PC-3 (cell line): ENCODE measurements around the gene SLC25A41. TPM values are rescaled to one million over a fixed set of nuclear protein-coding genes. Genes with fewer than 3 reads are reported as not detected.

Experiments
- ATAC-seq: fragments of 200-7000 bp; cut with Tn5 transposase; 2 replicates; pipeline ENCODE4 v1.9.1; 2020; ENCODE audit warnings: mild to moderate bottlenecking, moderate library complexity
- BruUV-seq: library from RNA; stranded (reverse); fragments of 400-500 nt; replicated peaks from 2 replicates; lab custom pipeline; 2021; lab: Mats Ljungman, UMichigan
- CTCF ChIA-PET: fragments of 300-600 bp; sonication (Branson Sonifier 250); formaldehyde crosslinking; loops from one replicate; lab custom pipeline; 2022; ENCODE audit warnings: antibody characterized with exemption; lab: Charles Lee
- POLR2A ChIA-PET: fragments of 300-600 bp; sonication (Branson Sonifier 250); formaldehyde crosslinking; loops from one replicate; lab custom pipeline; 2022; ENCODE audit warnings: antibody characterized with exemption; ENCODE audit not compliant: unreplicated experiment; lab: Charles Lee
- DNase-seq: peaks from one replicate; pipeline ENCODE4 v3.0.0-alpha.2; 2015
- H2AFZ ChIP-seq: fragments of 300-600 bp; sonication (generic); 2 replicates; pipeline ENCODE4 v1.6.0; 2016; ENCODE audit warnings: antibody characterized with exemption, low read length
- H3F3A ChIP-seq: fragments of 300-600 bp; sonication (generic); one replicate; pipeline ENCODE4 v1.6.0; 2017; ENCODE audit warnings: antibody characterized with exemption, low read length, control low read depth, mild to moderate bottlenecking; ENCODE audit not compliant: unreplicated experiment
- H3K27ac ChIP-seq: fragments of 300-600 bp; sonication (generic); 2 replicates; pipeline ENCODE4 v1.5.1; 2016; ENCODE audit warnings: mild to moderate bottlenecking, low read length
- H3K27me3 ChIP-seq: fragments of 300-600 bp; sonication (generic); 2 replicates; pipeline ENCODE4 v1.6.1; 2016; ENCODE audit warnings: low read length, mixed read lengths
- H3K36me3 ChIP-seq: fragments of 300-600 bp; sonication (generic); 2 replicates; pipeline ENCODE4 v1.6.1; 2016; ENCODE audit warnings: low read depth, mixed run types, low read length, mixed read lengths
- H3K4me1 ChIP-seq: fragments of 300-600 bp; sonication (generic); 2 replicates; pipeline ENCODE4 v1.5.1; 2016; ENCODE audit warnings: low read length; ENCODE audit not compliant: insufficient read depth
- H3K4me2 ChIP-seq: fragments of 300-600 bp; sonication (generic); 2 replicates; pipeline ENCODE4 v1.6.0; 2016; ENCODE audit warnings: low read length
- H3K4me3 ChIP-seq: fragments of 300-600 bp; sonication (generic); 2 replicates; pipeline ENCODE4 v1.5.1; 2016; ENCODE audit warnings: mild to moderate bottlenecking, low read length, mixed read lengths
- H3K79me2 ChIP-seq: fragments of 300-600 bp; sonication (generic); 2 replicates; pipeline ENCODE4 v1.6.1; 2017; ENCODE audit warnings: low read length, mixed read lengths
- H3K9ac ChIP-seq: fragments of 300-600 bp; sonication (generic); 2 replicates; pipeline ENCODE4 v1.6.0; 2016; ENCODE audit warnings: mild to moderate bottlenecking, low read length
- H3K9me2 ChIP-seq: fragments of 300-600 bp; sonication (generic); replicated peaks from 2 replicates; pipeline ENCODE4 v1.6.1; 2016; ENCODE audit warnings: mixed run types, low read length, mixed read lengths
- H3K9me3 ChIP-seq: fragments of 300-600 bp; sonication (generic); 2 replicates; pipeline ENCODE4 v1.6.1; 2016; ENCODE audit warnings: low read length, mixed read lengths
- H4K20me1 ChIP-seq: fragments of 300-600 bp; sonication (generic); 2 replicates; pipeline ENCODE4 v1.6.1; 2016; ENCODE audit warnings: low read length, mixed read lengths
- CTCF ChIP-seq: fragments of 300-600 bp; sonication (generic); conservative IDR thresholded peaks from 2 replicates; pipeline ENCODE4 v1.5.1; 2017; ENCODE audit warnings: antibody characterized with exemption, low read depth, mild to moderate bottlenecking, low read length
- EZH2 ChIP-seq: fragments of 300-600 bp; sonication (generic); IDR thresholded peaks from one replicate; pipeline ENCODE4 v1.6.1; 2017; ENCODE audit warnings: antibody characterized with exemption, mild to moderate bottlenecking, low read length; ENCODE audit not compliant: unreplicated experiment
- EZH2phosphoT487 ChIP-seq: fragments of 300-600 bp; sonication (generic); IDR thresholded peaks from 2 replicates; pipeline ENCODE4 v1.6.1; 2018; ENCODE audit warnings: mild to moderate bottlenecking, antibody characterized with exemption, low read length, borderline replicate concordance
- intact Hi-C: fragments of 100-400 bp; cut with micrococcal nuclease; formaldehyde crosslinking; loops from 2 replicates; pipeline ENCODE4 v1.9.0; 2023
- total RNA-seq: library from RNA; depleted of rRNA; stranded (reverse); fragments of >200 nt; gene quantifications from 2 replicates; pipeline ENCODE4 v1.2.3, GENCODE V29; 2014

SLC25A41 gene
- total RNA-seq, 1 experiment from 2014 or later: 0.26 TPM

- no peaks in the 10 kb centered on the region for H3K9me2 ChIP-seq
- no TSS peak for BruUV-seq
- no peak for ATAC-seq
- no peak overlapping the region for H3K4me3 ChIP-seq
- CTCF ChIA-PET: no interaction called here
- H3K4me2 ChIP-seq: no peak overlapping the region
- TF ChIP-seq CTCF: no peak
- TF ChIP-seq EZH2: no peak
- no peak for TF ChIP-seq EZH2phosphoT487
- intact Hi-C loops: no loop called here
- H3K36me3 ChIP-seq: no peaks in the 10 kb centered on the region
- no peaks in the 10 kb centered on the region for H3F3A ChIP-seq
- POLR2A ChIA-PET: no interaction called here
- H4K20me1 ChIP-seq: no peaks in the 10 kb centered on the region
- no peaks in the 10 kb centered on the region for H3K79me2 ChIP-seq
- H2AFZ ChIP-seq: no peak overlapping the region
- no peak overlapping the region for H3K27ac ChIP-seq
- no peak for DNase-seq
- no peak overlapping the region for H3K9ac ChIP-seq
- H3K9me3 ChIP-seq: no peaks in the 10 kb centered on the region
- no peaks in the 10 kb centered on the region for H3K27me3 ChIP-seq
- H3K4me1 ChIP-seq: no peaks in the 10 kb centered on the region
These were observed 46.4 kb upstream of the SLC25A41 start for GRCh38 chr19:6479836-6480398.

- H3K4me2 ChIP-seq: no peak overlapping the region
- ChIA-PET CTCF (no interaction called here), POLR2A (no interaction called here)
- intact Hi-C loops: no loop called here
- no peak overlapping the region for H3K9ac ChIP-seq
- H3K27ac ChIP-seq: no peak overlapping the region
- BruUV-seq: no TSS peak
- H3K27me3 ChIP-seq: no peaks in the 10 kb centered on the region
- no peaks in the 10 kb centered on the region for H3K36me3 ChIP-seq
- H3K9me3 ChIP-seq: no peaks in the 10 kb centered on the region
- H3K79me2 ChIP-seq: no peaks in the 10 kb centered on the region
- no peaks in the 10 kb centered on the region for H3K4me1 ChIP-seq
- ATAC-seq (no peak), DNase-seq (no peak)
- H3K4me3 ChIP-seq: no peak overlapping the region
- no peak overlapping the region for H2AFZ ChIP-seq
- no peak for TF ChIP-seq CTCF
- no peak for TF ChIP-seq EZH2phosphoT487
- TF ChIP-seq EZH2: no peak
- no peaks in the 10 kb centered on the region for H3K9me2 ChIP-seq
- no peaks in the 10 kb centered on the region for H3F3A ChIP-seq
- no peaks in the 10 kb centered on the region for H4K20me1 ChIP-seq
These were observed 45.3 kb upstream of the SLC25A41 start for GRCh38 chr19:6478815-6479214.

GRCh38 chr19:6476896-6477431 lies 43.4 kb upstream of the SLC25A41 start:
- no peaks in the 10 kb centered on the region for H3K9me2 ChIP-seq
- intact Hi-C loops: no loop called here
- ATAC-seq (no peak), DNase-seq (no peak)
- H3K4me1 ChIP-seq: no peaks in the 10 kb centered on the region
- CTCF ChIA-PET: no interaction called here
- no peak overlapping the region for H2AFZ ChIP-seq
- H3F3A ChIP-seq: no peaks in the 10 kb centered on the region
- H3K27ac ChIP-seq: no peak overlapping the region
- POLR2A ChIA-PET: no interaction called here
- no peaks in the 10 kb centered on the region for H3K9me3 ChIP-seq
- TF ChIP-seq EZH2 (no peak), EZH2phosphoT487 (no peak), CTCF (no peak)
- H3K4me3 ChIP-seq: no peak overlapping the region
- no peaks in the 10 kb centered on the region for H3K79me2 ChIP-seq
- no peaks in the 10 kb centered on the region for H3K27me3 ChIP-seq
- no peak overlapping the region for H3K9ac ChIP-seq
- BruUV-seq: no TSS peak
- H3K36me3 ChIP-seq: no peaks in the 10 kb centered on the region
- H3K4me2 ChIP-seq: no peak overlapping the region
- H4K20me1 ChIP-seq: no peaks in the 10 kb centered on the region
